Ovary (tissue), 3 donors: ENCODE data around the gene CFAP69.

ENCODE experiments used
- CTCF ChIP-seq, 3 donors: fragments of 450-650 bp in 2 of 3; fragments of 200-600 bp in 1 of 3; IDR thresholded peaks; one replicate each; pipeline versions ENCODE4 v1.5.1 to v1.8.0; 2016 to 2022; ENCODE audit warnings: antibody characterized with exemption in 3 of 3, mild to moderate bottlenecking in 1 of 3
- EP300 ChIP-seq: sonication (generic); formaldehyde crosslinking; IDR thresholded peaks from one replicate; pipeline ENCODE4 v1.6.1; 2017; ENCODE audit warnings: antibody characterized with exemption
- POLR2A ChIP-seq: fragments of 450-650 bp; IDR thresholded peaks from one replicate; pipeline ENCODE4 v1.6.1; 2017; ENCODE audit warnings: antibody characterized with exemption, mild to moderate bottlenecking, moderate library complexity
- donor health status: DM: no; HTN: no; CAD: no.

GRCh38 chr7:90346336-90347125, 101.6 kb downstream of the CFAP69 start, which contains the start of gene GTPBP10:
- TF ChIP-seq CTCF (IDR thresholded peaks at IDR 0.05) (peak; percentile 55 to 92 (median 91)), POLR2A (peak; percentile 57), EP300 (no peak)
